Hepatocyte (in vitro differentiated cells): ENCODE data around the gene SAFB2. TPM values are rescaled to one million over a fixed set of nuclear protein-coding genes. Genes with fewer than 3 reads are reported as not detected.

ENCODE experiments used
- DNase-seq: peaks from one replicate; pipeline ENCODE4 v3.0.0-alpha.2; 2016; ENCODE audit warnings: low spot score
- H2AFZ ChIP-seq: fragments of 200-600 bp; sonication (generic); 2 replicates; pipeline ENCODE4 v1.6.0; 2016; ENCODE audit warnings: antibody characterized with exemption, mild to moderate bottlenecking
- H3K27ac ChIP-seq: fragments of 200-600 bp; sonication (generic); 2 replicates; pipeline ENCODE4 v1.5.1; 2016; ENCODE audit warnings: mild to moderate bottlenecking
- H3K27me3 ChIP-seq: fragments of 200-600 bp; sonication (generic); 2 replicates; pipeline ENCODE4 v1.6.1; 2016
- H3K36me3 ChIP-seq: fragments of 200-600 bp; sonication (generic); replicated peaks from 2 replicates; pipeline ENCODE4 v1.5.1; 2016; ENCODE audit warnings: low read depth; ENCODE audit not compliant: insufficient read depth
- H3K4me1 ChIP-seq: fragments of 200-600 bp; sonication (generic); 2 replicates; pipeline ENCODE4 v1.5.1; 2016; ENCODE audit warnings: mild to moderate bottlenecking, moderate library complexity; ENCODE audit not compliant: insufficient read depth
- H3K4me2 ChIP-seq: fragments of 200-600 bp; sonication (generic); 2 replicates; pipeline ENCODE4 v1.6.0; 2016
- H3K4me3 ChIP-seq: fragments of 200-600 bp; sonication (generic); 2 replicates; pipeline ENCODE4 v1.5.1; 2016; ENCODE audit warnings: mild to moderate bottlenecking
- H3K79me2 ChIP-seq: fragments of 200-600 bp; sonication (generic); 2 replicates; pipeline ENCODE4 v1.6.0; 2017; ENCODE audit warnings: mild to moderate bottlenecking
- H3K9me2 ChIP-seq: fragments of 200-600 bp; sonication (generic); replicated peaks from 2 replicates; pipeline ENCODE4 v1.6.0; 2017; ENCODE audit warnings: mild to moderate bottlenecking; ENCODE audit not compliant: insufficient read depth
- H3K9me3 ChIP-seq: fragments of 200-600 bp; sonication (generic); 2 replicates; pipeline ENCODE4 v1.5.1; 2016; ENCODE audit warnings: low read depth, mild to moderate bottlenecking
- H4K20me1 ChIP-seq: fragments of 200-600 bp; sonication (generic); 2 replicates; pipeline ENCODE4 v1.6.0; 2016; ENCODE audit warnings: mild to moderate bottlenecking; ENCODE audit not compliant: insufficient read depth, poor library complexity, severe bottlenecking
- CTCF ChIP-seq: fragments of 200-600 bp; sonication (generic); IDR thresholded peaks from 2 replicates; pipeline ENCODE4 v1.5.1; 2016; ENCODE audit warnings: antibody characterized with exemption, mild to moderate bottlenecking; ENCODE audit not compliant: poor library complexity
- EZH2 ChIP-seq: fragments of 200-600 bp; sonication (generic); IDR thresholded peaks from 2 replicates; pipeline ENCODE4 v1.6.1; 2016; ENCODE audit warnings: antibody characterized with exemption, mild to moderate bottlenecking, borderline replicate concordance
- EZH2phosphoT487 ChIP-seq: fragments of 200-600 bp; sonication (generic); IDR thresholded peaks from one replicate; pipeline ENCODE4 v1.6.1; 2018; ENCODE audit warnings: antibody characterized with exemption, mild to moderate bottlenecking, low read depth, moderate library complexity; ENCODE audit not compliant: unreplicated experiment, severe bottlenecking
- WGBS: methylation state at CpG from one replicate; pipeline ENCODE4 v1.1.6; 2016; ENCODE audit warnings: low lambda C conversion rate; ENCODE audit errors: missing lambda C conversion rate; 5-methylcytosine and 5-hydroxymethylcytosine counted together
- polyA plus RNA-seq: library from polyadenylated mRNA; unstranded; fragments of >200 nt; fragmentation: Nextera tagmentation; extraction: Ambion mirVana; gene quantifications from 2 replicates; pipeline ENCODE4 v1.2.1, GENCODE V29; 2016
- total RNA-seq: library from RNA; depleted of rRNA; stranded (reverse); fragments of >200 nt; gene quantifications from 2 replicates; pipeline ENCODE4 v1.2.3, GENCODE V29; 2014

Gene SAFB2
- total and polyA plus RNA-seq, 2 experiments from 2014 or later: 21.1 to 42.6 TPM

GRCh38 chr19:5578097-5578846 lies 44.3 kb downstream of the SAFB2 start:
- Histone ChIP-seq H3K79me2 (no peaks in the 10 kb centered on the region), H3K4me3 (peak overlapping the region; percentile 26), H3K9me3 (no peaks in the 10 kb centered on the region), H3K36me3 (no peaks in the 10 kb centered on the region), H2AFZ (peak overlapping the region; percentile 68), H3K9me2 (no peaks in the 10 kb centered on the region), H3K4me2 (peak overlapping the region; percentile 88), H3K27ac (peak overlapping the region; percentile 90), H3K27me3 (no peaks in the 10 kb centered on the region), H3K4me1 (peaks cover 13% of the 10 kb centered on the region), H4K20me1 (no peaks in the 10 kb centered on the region)
- 29% methylated on average over 27 of the region's 28 CpGs for WGBS
- no peak for TF ChIP-seq EZH2
- TF ChIP-seq EZH2phosphoT487: no peak
- TF ChIP-seq CTCF: peak; percentile 98
- DNase-seq: peak; percentile 85

DNA sequence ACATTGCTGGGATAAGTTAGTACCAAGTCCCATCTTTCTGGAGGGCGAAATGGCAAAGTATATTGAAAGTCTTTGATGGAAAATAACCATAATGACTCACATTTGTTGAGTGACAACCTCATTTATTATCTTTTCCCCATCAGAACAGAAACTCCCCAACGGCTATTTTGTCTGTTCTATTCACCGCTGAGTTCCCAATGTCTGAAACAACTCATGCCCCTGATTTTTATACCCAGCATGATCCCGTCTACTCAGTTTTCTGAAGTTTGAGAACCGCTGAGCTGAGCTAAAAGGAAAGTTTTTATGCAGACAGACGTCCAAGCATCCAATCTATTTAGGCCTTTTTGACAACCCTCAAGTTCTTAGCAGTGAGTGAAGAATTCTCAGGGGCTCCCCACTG lies 47.0 kb downstream of the SAFB2 start:
- WGBS: 85% methylated on average over 6 of the region's 6 CpGs
- H3K4me2 ChIP-seq: no peak overlapping the region
- H3K4me3 ChIP-seq: no peak overlapping the region
- peaks cover 13% of the 10 kb centered on the region for H3K4me1 ChIP-seq
- no peaks in the 10 kb centered on the region for H3K9me3 ChIP-seq
- no peak overlapping the region for H2AFZ ChIP-seq
- no peaks in the 10 kb centered on the region for H3K36me3 ChIP-seq
- TF ChIP-seq EZH2phosphoT487 (no peak), EZH2 (no peak), CTCF (no peak)
- no peaks in the 10 kb centered on the region for H3K9me2 ChIP-seq
- DNase-seq: no peak
- H4K20me1 ChIP-seq: no peaks in the 10 kb centered on the region
- no peaks in the 10 kb centered on the region for H3K27me3 ChIP-seq
- H3K27ac ChIP-seq: no peak overlapping the region
- no peaks in the 10 kb centered on the region for H3K79me2 ChIP-seq

GRCh38 chr19:5572556-5573286 lies 49.9 kb downstream of the SAFB2 start:
- Histone ChIP-seq H2AFZ (no peak overlapping the region), H3K27ac (peak overlapping the region; percentile 31), H3K79me2 (no peaks in the 10 kb centered on the region), H3K27me3 (peaks cover 9% of the 10 kb centered on the region), H3K36me3 (no peaks in the 10 kb centered on the region), H3K4me1 (peaks cover 6% of the 10 kb centered on the region), H3K4me2 (peak overlapping the region; percentile 46), H3K9me2 (no peaks in the 10 kb centered on the region), H4K20me1 (no peaks in the 10 kb centered on the region), H3K9me3 (no peaks in the 10 kb centered on the region), H3K4me3 (no peak overlapping the region)
- no peak for DNase-seq
- WGBS: 36% methylated on average over 14 of the region's 14 CpGs
- no peak for TF ChIP-seq EZH2
- no peak for TF ChIP-seq CTCF
- TF ChIP-seq EZH2phosphoT487: no peak
